NCI-H2081 (cell line): Measurements from ENCODE around the gene TGFBI.

ENCODE experiments used
- DNase-seq, 2 experiments: peaks; one replicate each; lab custom pipeline; 2025; lab: John Stamatoyannopoulos, UW

TGFBI gene

GRCh38 chr5:136028782-136029742, at the start of gene TGFBI:
Gene TGFBI, plus strand, starts transcription at chr5:136028988. Its CDS starts 68 bp downstream, at chr5:136029056.
- no peak for DNase-seq

- no peak for DNase-seq
These were observed 49.8 kb upstream of the TGFBI start for GRCh38 chr5:135978993-135979392.

- no peak for DNase-seq
These were observed 49.3 kb upstream of the TGFBI start for GRCh38 chr5:135979510-135979909.

- no peak for DNase-seq
These were observed 48.2 kb upstream of the TGFBI start for GRCh38 chr5:135980620-135981019.

GRCh38 chr5:135985951-135986350, 42.8 kb upstream of the TGFBI start:
- DNase-seq, result no peak

- no peak for DNase-seq
These were observed 42.4 kb upstream of the TGFBI start for GRCh38 chr5:135986401-135986800.

GRCh38 chr5:135986891-135987401, 41.8 kb upstream of the TGFBI start:
- DNase-seq, result no peak

GRCh38 chr5:135988546-135988945, 40.2 kb upstream of the TGFBI start:
- DNase-seq, result no peak

- no peak for DNase-seq
These were observed 39.1 kb upstream of the TGFBI start for GRCh38 chr5:135989686-135990085.

GRCh38 chr5:135990528-135991255, 38.1 kb upstream of the TGFBI start:
- DNase-seq, result no peak

- DNase-seq, result no peak
These were observed 37.4 kb upstream of the TGFBI start for GRCh38 chr5:135991429-135991828.

- DNase-seq, result no peak
These were observed 35.4 kb upstream of the TGFBI start for GRCh38 chr5:135993335-135993879.

GRCh38 chr5:135993880-135994636, 34.7 kb upstream of the TGFBI start:
- DNase-seq, result no peak

GRCh38 chr5:135995976-135996375, 32.8 kb upstream of the TGFBI start:
- DNase-seq, result no peak

GRCh38 chr5:135996611-135997010, 32.2 kb upstream of the TGFBI start:
- no peak for DNase-seq

- DNase-seq, result no peak
These were observed 31.0 kb upstream of the TGFBI start for GRCh38 chr5:135997673-135998335.

- no peak for DNase-seq
These were observed 29.9 kb upstream of the TGFBI start for GRCh38 chr5:135998889-135999288.

GRCh38 chr5:135999406-136000139, 29.2 kb upstream of the TGFBI start:
- no peak for DNase-seq

GRCh38 chr5:136000147-136000546, 28.6 kb upstream of the TGFBI start:
- no peak for DNase-seq

GRCh38 chr5:136000932-136001331, 27.9 kb upstream of the TGFBI start:
- DNase-seq, result no peak
